ENCODE results near the gene LRRC49. TPM values are rescaled to one million over a fixed set of nuclear protein-coding genes. Genes with fewer than 3 reads are reported as not detected.

LRRC49 gene
- total and polyA plus RNA-seq, 2 experiments from 2014 or later = 8.5 to 14.6 TPM

GRCh38 chr15:71011503-71012155, 119.0 kb downstream of the LRRC49 start:
- no peak overlapping the region for H3K4me2 ChIP-seq
- peak; percentile 60 for DNase-seq (ENCODE audit: low spot score)
- Mint-ChIP-seq H3K27ac (no peak overlapping the region), H3K27me3 (ENCODE audit: insufficient read depth, low read depth, poor library complexity) (no peaks in the 10 kb centered on the region), H3K9me3 (no peaks in the 10 kb centered on the region), H3K4me3 (no peak overlapping the region), H3K4me1 (no peaks in the 10 kb centered on the region), H3K36me3 (ENCODE audit: low read depth) (no peaks in the 10 kb centered on the region)
- H4K20me1 ChIP-seq (replicated peaks; ENCODE audit: insufficient read depth) = no peaks in the 10 kb centered on the region
- no peaks in the 10 kb centered on the region for H3F3A ChIP-seq (replicated peaks; ENCODE audit: low read depth)
- H2AFZ ChIP-seq = no peak overlapping the region
- no peaks in the 10 kb centered on the region for H3K4me1 ChIP-seq (ENCODE audit: insufficient read depth)
- no peaks in the 10 kb centered on the region for H3K79me2 ChIP-seq (replicated peaks; ENCODE audit: insufficient read depth)
- H3K4me3 ChIP-seq = no peak overlapping the region
- TF ChIP-seq, protein P1, sequence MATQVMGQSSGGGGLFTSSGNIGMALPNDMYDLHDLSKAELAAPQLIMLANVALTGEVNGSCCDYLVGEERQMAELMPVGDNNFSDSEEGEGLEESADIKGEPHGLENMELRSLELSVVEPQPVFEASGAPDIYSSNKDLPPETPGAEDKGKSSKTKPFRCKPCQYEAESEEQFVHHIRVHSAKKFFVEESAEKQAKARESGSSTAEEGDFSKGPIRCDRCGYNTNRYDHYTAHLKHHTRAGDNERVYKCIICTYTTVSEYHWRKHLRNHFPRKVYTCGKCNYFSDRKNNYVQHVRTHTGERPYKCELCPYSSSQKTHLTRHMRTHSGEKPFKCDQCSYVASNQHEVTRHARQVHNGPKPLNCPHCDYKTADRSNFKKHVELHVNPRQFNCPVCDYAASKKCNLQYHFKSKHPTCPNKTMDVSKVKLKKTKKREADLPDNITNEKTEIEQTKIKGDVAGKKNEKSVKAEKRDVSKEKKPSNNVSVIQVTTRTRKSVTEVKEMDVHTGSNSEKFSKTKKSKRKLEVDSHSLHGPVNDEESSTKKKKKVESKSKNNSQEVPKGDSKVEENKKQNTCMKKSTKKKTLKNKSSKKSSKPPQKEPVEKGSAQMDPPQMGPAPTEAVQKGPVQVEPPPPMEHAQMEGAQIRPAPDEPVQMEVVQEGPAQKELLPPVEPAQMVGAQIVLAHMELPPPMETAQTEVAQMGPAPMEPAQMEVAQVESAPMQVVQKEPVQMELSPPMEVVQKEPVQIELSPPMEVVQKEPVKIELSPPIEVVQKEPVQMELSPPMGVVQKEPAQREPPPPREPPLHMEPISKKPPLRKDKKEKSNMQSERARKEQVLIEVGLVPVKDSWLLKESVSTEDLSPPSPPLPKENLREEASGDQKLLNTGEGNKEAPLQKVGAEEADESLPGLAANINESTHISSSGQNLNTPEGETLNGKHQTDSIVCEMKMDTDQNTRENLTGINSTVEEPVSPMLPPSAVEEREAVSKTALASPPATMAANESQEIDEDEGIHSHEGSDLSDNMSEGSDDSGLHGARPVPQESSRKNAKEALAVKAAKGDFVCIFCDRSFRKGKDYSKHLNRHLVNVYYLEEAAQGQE (IDR thresholded peaks at IDR 0.05; ENCODE audit: unreplicated experiment) = no peak
- TF ChIP-seq JUNB (IDR thresholded peaks at IDR 0.05; ENCODE audit: unreplicated experiment) = no peak
- TF ChIP-seq, protein P2, sequence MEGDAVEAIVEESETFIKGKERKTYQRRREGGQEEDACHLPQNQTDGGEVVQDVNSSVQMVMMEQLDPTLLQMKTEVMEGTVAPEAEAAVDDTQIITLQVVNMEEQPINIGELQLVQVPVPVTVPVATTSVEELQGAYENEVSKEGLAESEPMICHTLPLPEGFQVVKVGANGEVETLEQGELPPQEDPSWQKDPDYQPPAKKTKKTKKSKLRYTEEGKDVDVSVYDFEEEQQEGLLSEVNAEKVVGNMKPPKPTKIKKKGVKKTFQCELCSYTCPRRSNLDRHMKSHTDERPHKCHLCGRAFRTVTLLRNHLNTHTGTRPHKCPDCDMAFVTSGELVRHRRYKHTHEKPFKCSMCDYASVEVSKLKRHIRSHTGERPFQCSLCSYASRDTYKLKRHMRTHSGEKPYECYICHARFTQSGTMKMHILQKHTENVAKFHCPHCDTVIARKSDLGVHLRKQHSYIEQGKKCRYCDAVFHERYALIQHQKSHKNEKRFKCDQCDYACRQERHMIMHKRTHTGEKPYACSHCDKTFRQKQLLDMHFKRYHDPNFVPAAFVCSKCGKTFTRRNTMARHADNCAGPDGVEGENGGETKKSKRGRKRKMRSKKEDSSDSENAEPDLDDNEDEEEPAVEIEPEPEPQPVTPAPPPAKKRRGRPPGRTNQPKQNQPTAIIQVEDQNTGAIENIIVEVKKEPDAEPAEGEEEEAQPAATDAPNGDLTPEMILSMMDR (conservative IDR thresholded peaks at IDR 0.05; ENCODE audit: low read depth in 2 of 2) = peak; percentile 78 to 90
- no peaks in the 10 kb centered on the region for H3K9me2 ChIP-seq (ENCODE audit: insufficient read depth)
- no peak overlapping the region for H3K27ac ChIP-seq (ENCODE audit: low read depth)
- peak; percentile 89 for ATAC-seq
- no peaks in the 10 kb centered on the region for H3K36me3 ChIP-seq (ENCODE audit: insufficient read depth)
- no peaks in the 10 kb centered on the region for H3K27me3 ChIP-seq (ENCODE audit: insufficient read depth)

- Histone ChIP-seq H2AFZ (no peak overlapping the region), H3K4me3 (no peak overlapping the region), H3K4me2 (no peak overlapping the region), H4K20me1 (replicated peaks; ENCODE audit: insufficient read depth) (no peaks in the 10 kb centered on the region), H3K79me2 (replicated peaks; ENCODE audit: insufficient read depth) (no peaks in the 10 kb centered on the region), H3K4me1 (ENCODE audit: insufficient read depth) (no peaks in the 10 kb centered on the region), H3K9me2 (ENCODE audit: insufficient read depth) (no peaks in the 10 kb centered on the region), H3K36me3 (ENCODE audit: insufficient read depth) (no peaks in the 10 kb centered on the region), H3K27ac (ENCODE audit: low read depth) (no peak overlapping the region), H3F3A (replicated peaks; ENCODE audit: low read depth) (no peaks in the 10 kb centered on the region), H3K27me3 (ENCODE audit: insufficient read depth) (no peaks in the 10 kb centered on the region)
- ATAC-seq = no peak
- H3K27ac Mint-ChIP-seq = no peak overlapping the region
- no peaks in the 10 kb centered on the region for H3K27me3 Mint-ChIP-seq (ENCODE audit: insufficient read depth, low read depth, poor library complexity)
- no peaks in the 10 kb centered on the region for H3K9me3 Mint-ChIP-seq
- no peak for DNase-seq (ENCODE audit: low spot score)
- peaks cover 1% of the 10 kb centered on the region; the same call in 2 of the 3 replicates for H3K4me1 Mint-ChIP-seq
- H3K4me3 Mint-ChIP-seq = no peak overlapping the region
- H3K36me3 Mint-ChIP-seq (ENCODE audit: low read depth) = no peaks in the 10 kb centered on the region
- TF ChIP-seq STAT1 (IDR thresholded peaks at IDR 0.05; ENCODE audit: unreplicated experiment) (no peak), JUNB (IDR thresholded peaks at IDR 0.05; ENCODE audit: unreplicated experiment) (no peak), CREB1 (CRISPR knock-in tag; IDR thresholded peaks at IDR 0.05; ENCODE audit: low read depth) (no peak), EZH2 (IDR thresholded peaks at IDR 0.05; ENCODE audit: low read depth, unreplicated experiment) (no peak), ZNF331 (CRISPR knock-in tag; IDR thresholded peaks at IDR 0.05; ENCODE audit: low read depth) (no peak)
- TF ChIP-seq, protein P2 (conservative IDR thresholded peaks at IDR 0.05; ENCODE audit: low read depth in 2 of 2) = no peak
Measured at GRCh38 chr15:71013446-71013845, 120.8 kb downstream of the LRRC49 start.

Data from GM23338 (cell line).